Temporal lobe (tissue), 1 donor: ENCODE data around the gene SDC4. TPM values are rescaled to one million over a fixed set of nuclear protein-coding genes. Genes with fewer than 3 reads are reported as not detected.

ENCODE experiments used
- total RNA-seq: library from RNA; depleted of rRNA; stranded (reverse); fragments of >200 nt; gene quantifications from one replicate; pipeline ENCODE4 v1.2.3, GENCODE V29; 2014

The SDC4 gene
- total RNA-seq, 1 donor from 2014 or later = 0.98 TPM

Other genes starting within 250 kb of the SDC4 start
- gene KCNS1, start 247.3 kb downstream of the SDC4 start, total RNA-seq = 1.7 TPM
- gene WFDC5, start 233.2 kb downstream of the SDC4 start, total RNA-seq = not detected
- gene WFDC12, start 224.0 kb downstream of the SDC4 start, total RNA-seq = not detected
- not detected for gene PI3, start 173.5 kb downstream of the SDC4 start, total RNA-seq
- not detected for gene SEMG1, start 141.4 kb downstream of the SDC4 start, total RNA-seq
- not detected for gene SEMG2, start 127.1 kb downstream of the SDC4 start, total RNA-seq
- gene SLPI, start 93.9 kb downstream of the SDC4 start, total RNA-seq = not detected
- not detected for gene RBPJL, start 41.6 kb downstream of the SDC4 start, total RNA-seq
- not detected for gene MATN4, start 40.1 kb downstream of the SDC4 start, total RNA-seq
- gene SYS1, start 14.7 kb upstream of the SDC4 start, total RNA-seq = 18.7 TPM
- gene TP53TG5, start 29.9 kb upstream of the SDC4 start, total RNA-seq = not detected
- gene DBNDD2, start 59.9 kb upstream of the SDC4 start, total RNA-seq = 7.4 TPM
- gene PIGT, start 67.7 kb upstream of the SDC4 start, total RNA-seq = 8.6 TPM
- gene WFDC2, start 121.3 kb upstream of the SDC4 start, total RNA-seq = 3.7 TPM
- gene SPINT3, start 167.2 kb upstream of the SDC4 start, total RNA-seq = not detected
- not detected for gene WFDC6, start 191.1 kb upstream of the SDC4 start, total RNA-seq
- not detected for gene EPPIN, start 199.0 kb upstream of the SDC4 start, total RNA-seq
- gene WFDC8, start 230.9 kb upstream of the SDC4 start, total RNA-seq = not detected